K562 (cell line): Measurements from ENCODE around the gene ARL16. TPM values are rescaled to one million over a fixed set of nuclear protein-coding genes. Genes with fewer than 3 reads are reported as not detected.

Source experiments
- ATAC-seq: fragments of 200-7000 bp; cut with Tn5 transposase; 3 replicates; pipeline ENCODE4 v1.9.1; 2020; ENCODE audit warnings: moderate library complexity
- BruUV-seq: library from RNA; stranded (reverse); fragments of 400-500 nt; replicated peaks from 2 replicates; lab custom pipeline; 2021; lab: Mats Ljungman, UMichigan
- CTCF ChIA-PET: fragments of 300-600 bp; formaldehyde crosslinking; extraction: SDS; loops from one replicate; lab custom pipeline; 2021; ENCODE audit warnings: low intra/inter-chr PET ratio; lab: Yijun Ruan, JAX
- POLR2A ChIA-PET: fragments of 300-600, 350-650 bp; sonication (Branson Sonifier 250); formaldehyde crosslinking; extraction: SDS; loops from one replicate; lab custom pipeline; 2021; ENCODE audit warnings: antibody characterized with exemption, inconsistent platforms; lab: Yijun Ruan, JAX
- DNase-seq, 4 experiments: peaks; one replicate each; pipeline versions ENCODE4 v3.0.0 to v3.0.0-alpha.2; 2011 to 2018; ENCODE audit warnings: low spot score in 3 of 4, mixed read lengths in 3 of 4; ENCODE audit errors: extremely low read depth in 1 of 4
- FAIRE-seq: peaks from 2 replicates; lab custom pipeline; 2011; peaks lifted over from hg19 to GRCh38; lab: Jason Lieb, UNC
- H2AFZ ChIP-seq: 2 replicates; pipeline ENCODE4 v1.6.0; 2011; ENCODE audit warnings: low read depth, low read length, control low read depth, inconsistent platforms
- H3K27ac ChIP-seq: fragments of 200-600 bp; 3 replicates; pipeline ENCODE4 v1.8.0; 2011; ENCODE audit warnings: low read depth, mild to moderate bottlenecking, control low read depth, inconsistent platforms, low read length, moderate library complexity, mixed read lengths; ENCODE audit errors: extremely low read depth
- H3K27me3 ChIP-seq, 2 experiments: fragments of 300-600 bp in 1 of 2; 2 replicates in 1 of 2; 3 replicates in 1 of 2; pipeline versions ENCODE4 v1.6.0 to v1.8.0; 2011; ENCODE audit warnings: inconsistent platforms in 2 of 2, low read length in 2 of 2, mild to moderate bottlenecking in 1 of 2, mixed read lengths in 1 of 2, moderate library complexity in 1 of 2; ENCODE audit not compliant: control insufficient read depth in 2 of 2, insufficient read depth in 2 of 2
- H3K36me3 ChIP-seq: fragments of 300-600 bp; 3 replicates; pipeline ENCODE4 v1.8.0; 2011; ENCODE audit warnings: mild to moderate bottlenecking, low read length, inconsistent platforms; ENCODE audit not compliant: control insufficient read depth, insufficient read depth
- H3K4me1 ChIP-seq, 2 experiments: fragments of 200-600 bp in 1 of 2; replicated peaks in 1 of 2; 2 replicates in 1 of 2; 3 replicates in 1 of 2; pipeline versions ENCODE4 v1.5.1 to v1.8.0; 2011; ENCODE audit warnings: inconsistent platforms in 2 of 2, low read length in 2 of 2, mild to moderate bottlenecking in 1 of 2, mixed read lengths in 1 of 2, moderate library complexity in 1 of 2; ENCODE audit not compliant: control insufficient read depth in 2 of 2, insufficient read depth in 2 of 2
- H3K4me2 ChIP-seq: 2 replicates; pipeline ENCODE4 v1.6.1; 2011; ENCODE audit warnings: low read length, control low read depth, inconsistent platforms, mixed read lengths; ENCODE audit not compliant: insufficient read depth
- H3K4me3 ChIP-seq: fragments of 200-600 bp; sonication (generic), shearing (Covaris generic); 2 replicates; pipeline ENCODE4 v1.5.1; 2016; ENCODE audit warnings: control low read depth, inconsistent platforms
- H3K79me2 ChIP-seq: fragments of 200-600 bp; 3 replicates; pipeline ENCODE4 v1.8.0; 2011; ENCODE audit warnings: low read length, inconsistent platforms; ENCODE audit not compliant: control insufficient read depth, insufficient read depth
- H3K9ac ChIP-seq, 2 experiments: 2 replicates each; pipeline versions ENCODE4 v1.6.0 to v1.6.1; 2011; ENCODE audit warnings: low read depth in 2 of 2, low read length in 2 of 2, control low read depth in 1 of 2, inconsistent platforms in 1 of 2, mild to moderate bottlenecking in 1 of 2, mixed read lengths in 1 of 2; ENCODE audit not compliant: insufficient read depth in 1 of 2
- H3K9me1 ChIP-seq: one replicate; pipeline ENCODE4 v1.6.0; 2011; ENCODE audit warnings: inconsistent platforms, mild to moderate bottlenecking, low read length, moderate library complexity; ENCODE audit not compliant: control insufficient read depth, insufficient read depth
- H3K9me3 ChIP-seq: replicated peaks from 2 replicates; pipeline ENCODE4 v1.5.1; 2011; ENCODE audit warnings: low read depth, low read length, inconsistent platforms; ENCODE audit not compliant: control insufficient read depth, insufficient read depth
- H4K20me1 ChIP-seq: replicated peaks from 2 replicates; pipeline ENCODE4 v1.6.1; 2011; ENCODE audit warnings: low read length, inconsistent platforms, mixed read lengths; ENCODE audit not compliant: control insufficient read depth, insufficient read depth
- ARID2 ChIP-seq: fragments of 450-650 bp; IDR thresholded peaks from 2 replicates; pipeline ENCODE4 v1.6.1; 2017; ENCODE audit warnings: antibody characterized with exemption, mild to moderate bottlenecking
- E2F1 ChIP-seq: sonication (generic); formaldehyde crosslinking; IDR thresholded peaks from 2 replicates; pipeline ENCODE4 v1.8.1; 2023; ENCODE audit warnings: mild to moderate bottlenecking, missing genetic modification reagents, moderate library complexity
- ETV5 ChIP-seq: sonication (generic); formaldehyde crosslinking; IDR thresholded peaks from 2 replicates; pipeline ENCODE4 v1.4.0; 2020; ENCODE audit warnings: low read depth, mild to moderate bottlenecking, missing genetic modification reagents
- FOXM1 ChIP-seq, 2 experiments: fragments of 450-650 bp in 1 of 2; sonication (generic) in 1 of 2; formaldehyde crosslinking in 1 of 2; IDR thresholded peaks; 2 replicates each; pipeline versions ENCODE4 v1.6.1 to v1.9.0; 2017 to 2022; ENCODE audit warnings: low read depth in 2 of 2, mild to moderate bottlenecking in 2 of 2, missing genetic modification reagents in 1 of 2, moderate library complexity in 1 of 2
- HBP1 ChIP-seq: fragments of 450-650 bp; formaldehyde crosslinking; IDR thresholded peaks from 2 replicates; pipeline ENCODE4 v1.4.0; 2022; ENCODE audit warnings: missing genetic modification characterization
- HNRNPUL1 ChIP-seq: fragments of 200-400 bp; formaldehyde crosslinking; IDR thresholded peaks from 2 replicates; pipeline ENCODE4 v1.6.1; 2017; ENCODE audit warnings: low read length
- KLF1 ChIP-seq: fragments of 450-650 bp; IDR thresholded peaks from 2 replicates; pipeline ENCODE4 v1.6.1; 2016; ENCODE audit warnings: missing genetic modification characterization, missing compliant biosample characterization
- TCF3 ChIP-seq: sonication (generic); formaldehyde crosslinking; IDR thresholded peaks from 2 replicates; pipeline ENCODE4 v1.4.0; 2020; ENCODE audit warnings: mild to moderate bottlenecking, missing genetic modification reagents
- TEAD1 ChIP-seq, 2 experiments: fragments of 450-650 bp in 1 of 2; sonication (generic) in 1 of 2; formaldehyde crosslinking; IDR thresholded peaks; 2 replicates each; pipeline versions ENCODE4 v1.4.0 to v1.8.0; 2020 to 2022; ENCODE audit warnings: mild to moderate bottlenecking in 2 of 2, missing genetic modification reagents in 1 of 2
- ZFP30 ChIP-seq: fragments of 250-450 bp; sonication (Bioruptor Pico); IDR thresholded peaks from 2 replicates; pipeline ENCODE4 v1.8.0; 2022; ENCODE audit warnings: moderate library complexity, mild to moderate bottlenecking, inconsistent platforms, borderline replicate concordance
- ZKSCAN3 ChIP-seq: fragments of 250-450 bp; sonication (Bioruptor Pico); IDR thresholded peaks from 2 replicates; pipeline ENCODE4 v1.4.0; 2020
- ZNF263 ChIP-seq: sonication (generic); formaldehyde crosslinking; IDR thresholded peaks from 2 replicates; pipeline ENCODE4 v1.8.0; 2022; ENCODE audit warnings: mild to moderate bottlenecking, missing genetic modification reagents, borderline replicate concordance
- ZNF282 ChIP-seq: sonication (generic); formaldehyde crosslinking; IDR thresholded peaks from 2 replicates; pipeline ENCODE4 v1.8.1; 2023; ENCODE audit warnings: missing genetic modification reagents
- ZNF830 ChIP-seq: fragments of 250-450 bp; sonication (Bioruptor Pico); IDR thresholded peaks from 2 replicates; pipeline ENCODE4 v1.5.0; 2021; ENCODE audit warnings: mild to moderate bottlenecking
- WGBS: fragments of 100-300 bp; shearing (Covaris generic); methylation state at CpG from one replicate; pipeline ENCODE4 v1.1.6; 2016; ENCODE audit warnings: low coverage, mixed read lengths; ENCODE audit not compliant: insufficient coverage; ENCODE audit errors: missing lambda C conversion rate; 5-methylcytosine and 5-hydroxymethylcytosine counted together
- in situ Hi-C: fragments of 300-500 bp; cut with MboI; formaldehyde crosslinking; loops from 4 replicates; pipeline ENCODE4 v1.15.0; 2018; ENCODE audit warnings: inconsistent platforms, mixed read lengths
- intact Hi-C: fragments of 100-400 bp; cut with micrococcal nuclease; formaldehyde crosslinking; loops from 2 replicates; pipeline ENCODE4 v1.14.2; 2022
- polyA plus RNA-seq, 8 experiments: library from polyadenylated mRNA; depleted of rRNA in 4 of 8; stranded (reverse) in 5 of 8; unstranded in 3 of 8; fragments of >200 nt; fragmentation: Nextera tagmentation in 2 of 8; fragmentation: Illumina TruSeq in 1 of 8; extraction: Ambion mirVana in 2 of 8; extraction: Trizol in 1 of 8; gene quantifications; 2 replicates each; pipeline versions ENCODE4 v1.2.1 to v1.2.3, GENCODE V29; 2011 to 2014; ENCODE audit warnings: inconsistent platforms in 1 of 8, missing spikeins in 1 of 8
- total RNA-seq, 7 experiments: library from RNA; depleted of rRNA in 6 of 7; stranded (reverse); fragments of >200 nt in 6 of 7; fragmentation: Illumina TruSeq in 2 of 7; extraction: Trizol in 2 of 7; gene quantifications; 2 replicates each; pipeline versions ENCODE4 v1.2.1 to v1.2.3, GENCODE V29; 2011 to 2021; ENCODE audit warnings: low replicate concordance in 1 of 7

ARL16 gene
- total and polyA plus RNA-seq, 9 of the 15 experiments (the other 6 are each of a cell fraction or from before 2014, with no cell fraction given) = 5.4 to 32.4 (median 22.6) TPM

- peak; percentile 16; the same call in 1 of the 2 replicates for TF ChIP-seq ZNF263 (CRISPR knock-in tag)
- no peak for TF ChIP-seq KLF1 (tag)
- TF ChIP-seq ZNF830 (CRISPR knock-in tag) = no peak
- no peak for TF ChIP-seq ZFP30 (CRISPR knock-in tag)
- no peak for TF ChIP-seq FOXM1 (IDR thresholded peaks at IDR 0.05; ENCODE audit: low read depth)
- TF ChIP-seq FOXM1 (CRISPR knock-in tag; IDR thresholded peaks at IDR 0.05; ENCODE audit: low read depth) = no peak
- TF ChIP-seq ZKSCAN3 (CRISPR knock-in tag) = no peak
Measured at GRCh38 chr17:81700353-81701287, 17.0 kb upstream of the ARL16 start (continued).

- Histone ChIP-seq H3K4me1 (peaks cover 10 to 52% of the 10 kb centered on the region in 2 experiments; a peak in 4 of 5 replicates), H4K20me1 (peaks cover 14% of the 10 kb centered on the region), H3K9me1 (no peaks in the 10 kb centered on the region), H3K27me3 (no peaks in the 10 kb centered on the region), H3K9ac (no peak overlapping the region), H3K9me3 (no peaks in the 10 kb centered on the region), H3K27ac (no peak overlapping the region), H3K4me2 (no peak overlapping the region), H3K4me3 (no peak overlapping the region), H3K36me3 (peaks cover 95% of the 10 kb centered on the region), H2AFZ (no peak overlapping the region), H3K79me2 (peaks cover 23% of the 10 kb centered on the region)
- no peak for DNase-seq
- FAIRE-seq = no peak
- no TSS peak for BruUV-seq
- in situ Hi-C loops (no loop called here), intact Hi-C loops (no loop called here)
- WGBS = 90% methylated on average over 21 of the region's 25 CpGs
- no peak for ATAC-seq
- CTCF ChIA-PET = no interaction called here
- POLR2A ChIA-PET = interaction anchor here (0.9 to 2.4 kb wide), 2 partner anchors 8 to 13 kb away, joined by 3 to 24 read pairs; partner anchors contain the start of genes ARL16 and HGS
- TF ChIP-seq ZNF282 (CRISPR knock-in tag) (no peak), TEAD1 (CRISPR knock-in tag; IDR thresholded peaks at IDR 0.05) (no peak), ETV5 (no peak), HNRNPUL1 (no peak), HBP1 (CRISPR knock-in tag) (no peak), ARID2 (no peak), E2F1 (CRISPR knock-in tag) (no peak), TCF3 (CRISPR knock-in tag) (peak; percentile 24; the same call in 1 of the 2 replicates)
Measured at GRCh38 chr17:81697261-81698044, 13.9 kb upstream of the ARL16 start.
